A549 (cell line): ENCODE data around the gene AGR3. TPM values are rescaled to one million over a fixed set of nuclear protein-coding genes. Genes with fewer than 3 reads are reported as not detected.
A peak's percentile ranks its signal among the peaks of the same experiment; 100 is the strongest.

ENCODE experiments used
- ATAC-seq, 2 experiments: fragments of 200-7000 bp in 1 of 2; fragments of >200 bp in 1 of 2; cut with Nextera tagmentation in 1 of 2; cut with Tn5 transposase in 1 of 2; 3 replicates each; pipeline versions ENCODE4 v1.8.0 to v1.9.1; 2018 to 2020; ENCODE audit warnings: mild to moderate bottlenecking in 1 of 2, moderate library complexity in 1 of 2
- CTCF ChIA-PET: fragments of 300-600 bp; sonication (Branson Sonifier 250); formaldehyde crosslinking; extraction: SDS; loops from one replicate; lab custom pipeline; 2021; ENCODE audit warnings: antibody characterized with exemption, inconsistent platforms; lab: Yijun Ruan, JAX
- POLR2A ChIA-PET: fragments of 350-600 bp; formaldehyde crosslinking; extraction: SDS; loops from one replicate; lab custom pipeline; 2021; ENCODE audit warnings: antibody characterized with exemption, inconsistent platforms; lab: Yijun Ruan, JAX
- DNase-seq, 2 experiments: peaks; one replicate each; pipeline versions ENCODE4 v3.0.0 to v3.0.0-alpha.2; 2011 to 2016; ENCODE audit warnings: low read depth in 1 of 2, low spot score in 1 of 2
- FAIRE-seq: peaks from 2 replicates; lab custom pipeline; 2011; peaks lifted over from hg19 to GRCh38; lab: Jason Lieb, UNC
- H3K27ac ChIP-seq, 2 experiments: fragments of >200 bp; sonication (Bioruptor Twin); formaldehyde crosslinking; 3 replicates each; pipeline ENCODE4 v1.5.1; 2016 to 2017
- H3K4me1 ChIP-seq: fragments of >200 bp; sonication (Bioruptor Twin); formaldehyde crosslinking; 3 replicates; pipeline ENCODE4 v1.6.1; 2016
- H3K4me2 ChIP-seq: fragments of >200 bp; sonication (Bioruptor Twin); formaldehyde crosslinking; 3 replicates; pipeline ENCODE4 v1.6.1; 2016
- H3K4me3 ChIP-seq: fragments of >200 bp; sonication (Bioruptor Twin); formaldehyde crosslinking; 3 replicates; pipeline ENCODE4 v1.5.1; 2016
- H3K9me3 ChIP-seq: fragments of >200 bp; sonication (Bioruptor Twin); formaldehyde crosslinking; 3 replicates; pipeline ENCODE4 v1.6.1; 2016
- CBX2 ChIP-seq: fragments of 200-600 bp; sonication (generic); IDR thresholded peaks from 2 replicates; pipeline ENCODE4 v1.6.1; 2016; ENCODE audit warnings: low read depth, mild to moderate bottlenecking, borderline replicate concordance
- CEBPB ChIP-seq, 2 experiments: fragments of >200 bp in 1 of 2; sonication (Bioruptor Twin) in 1 of 2; formaldehyde crosslinking in 1 of 2; IDR thresholded peaks; 2 replicates each; pipeline ENCODE4 v1.6.1; 2012 to 2016
- EHF ChIP-seq: fragments of 250-450 bp; sonication (Bioruptor Pico); IDR thresholded peaks from 2 replicates; pipeline ENCODE4 v1.5.0; 2020; ENCODE audit warnings: mild to moderate bottlenecking
- FOSL2 ChIP-seq, 2 experiments: fragments of 450-650 bp in 1 of 2; fragments of >200 bp in 1 of 2; sonication (Bioruptor Twin) in 1 of 2; formaldehyde crosslinking; IDR thresholded peaks; 2 replicates each; pipeline versions ENCODE4 v1.5.0 to v1.6.1; 2016 to 2020; ENCODE audit warnings: mild to moderate bottlenecking in 1 of 2, moderate library complexity in 1 of 2
- FOXS1 ChIP-seq: fragments of 250-450 bp; sonication (Bioruptor Pico); IDR thresholded peaks from 2 replicates; pipeline ENCODE4 v1.5.0; 2020; ENCODE audit warnings: mild to moderate bottlenecking, moderate library complexity
- GATA3 ChIP-seq: IDR thresholded peaks from 2 replicates; pipeline ENCODE4 v1.6.1; 2012; ENCODE audit warnings: borderline replicate concordance
- HOXB5 ChIP-seq: fragments of 250-450 bp; sonication (Bioruptor Pico); IDR thresholded peaks from 2 replicates; pipeline ENCODE4 v1.5.0; 2020; ENCODE audit warnings: mild to moderate bottlenecking, moderate library complexity
- JUNB ChIP-seq: fragments of >200 bp; sonication (Bioruptor Twin); formaldehyde crosslinking; IDR thresholded peaks from 2 replicates; pipeline ENCODE4 v1.6.1; 2016
- KDM5A ChIP-seq: fragments of 200-600 bp; sonication (generic); IDR thresholded peaks from 2 replicates; pipeline ENCODE4 v1.6.1; 2016; ENCODE audit warnings: antibody characterized with exemption, mild to moderate bottlenecking
- MAFK ChIP-seq: fragments of 450-650 bp; IDR thresholded peaks from 2 replicates; pipeline ENCODE4 v1.6.1; 2014; ENCODE audit not compliant: partially characterized antibody
- POLR2AphosphoS2 ChIP-seq: conservative IDR thresholded peaks from 2 replicates; pipeline ENCODE4 v1.6.1; 2012; ENCODE audit warnings: low read length, improper control_type of control experiment, inconsistent platforms
- TFCP2L1 ChIP-seq: fragments of 250-450 bp; sonication (Bioruptor Pico); IDR thresholded peaks from 2 replicates; pipeline ENCODE4 v1.5.0; 2021; ENCODE audit warnings: mild to moderate bottlenecking
- ZFP36 ChIP-seq: fragments of 450-650 bp; IDR thresholded peaks from 2 replicates; pipeline ENCODE4 v1.6.1; 2014; ENCODE audit warnings: borderline replicate concordance; ENCODE audit not compliant: partially characterized antibody
- WGBS: methylation state at CpG from one replicate; pipeline ENCODE4 v1.1.6; 2017; ENCODE audit errors: missing lambda C conversion rate; 5-methylcytosine and 5-hydroxymethylcytosine counted together
- polyA plus RNA-seq, 4 experiments: library from polyadenylated mRNA; depleted of rRNA in 3 of 4; stranded (reverse); fragments of >200 nt; fragmentation: RNase III in 1 of 4; extraction: RNeasy Plus Mini Kit Qiagen cat#74134 plus additional on column Dnase treatment in 1 of 4; gene quantifications; 2 replicates in 3 of 4; 3 replicates in 1 of 4; pipeline ENCODE4 v1.2.3, GENCODE V29; 2011 to 2017
- small RNA-seq, 6 experiments: library from RNA; depleted of rRNA; stranded (forward); fragments of <200 nt; gene quantifications; one replicate each; pipeline ENCODE3, GENCODE V24; 2012
- TF ChIP-seq, protein P1 (sequence below): fragments of 250-450 bp; sonication (Bioruptor Pico); IDR thresholded peaks from 2 replicates; pipeline ENCODE4 v1.5.0; 2020; ENCODE audit warnings: low read depth, mild to moderate bottlenecking, moderate library complexity

Gene AGR3
- polyA plus RNA-seq, 2 of the 4 experiments (the other 2 are of a cell fraction) = 0.36 TPM; not detected in 1

- Histone ChIP-seq H3K27ac (peak overlapping the region; percentile 64 to 68), H3K4me3 (no peak overlapping the region), H3K9me3 (no peaks in the 10 kb centered on the region), H3K4me2 (peak overlapping the region; percentile 67), H3K4me1 (peaks cover 62% of the 10 kb centered on the region)
- DNase-seq = peak in 1 of 2 experiments; percentile 84
- ChIA-PET CTCF (interaction anchor here (1.0 to 1.7 kb wide), 3 partner anchors 9 to 80 kb away, joined by 3 to 4 read pairs (median 3); no protein-coding TSS in a partner anchor), POLR2A (no interaction called here)
- peak; percentile 62 to 80; a peak in 3 of 6 replicates for ATAC-seq
- WGBS = 1% methylated on average over 5 of the region's 5 CpGs
- peak; percentile 97 for FAIRE-seq
- TF ChIP-seq GATA3 = peak; percentile 61
- 0 out of 2 replicates have a peak, but pooled peaks have one; percentile 13 for TF ChIP-seq HOXB5
- TF ChIP-seq FOXS1 (CRISPR knock-in tag) = peak; percentile 62; the same call in 1 of the 2 replicates
- no peak for TF ChIP-seq POLR2AphosphoS2
- peak; percentile 11; the same call in 1 of the 2 replicates for TF ChIP-seq EHF (CRISPR knock-in tag)
- TF ChIP-seq FOSL2 (IDR thresholded peaks at IDR 0.05) = no peak
- peak; percentile 39; the same call in 1 of the 2 replicates for TF ChIP-seq FOSL2 (CRISPR knock-in tag; IDR thresholded peaks at IDR 0.05)
- TF ChIP-seq CBX2 = no peak
Measured at GRCh38 chr7:16810573-16810972, 71.2 kb downstream of the AGR3 start.

- H3K4me2 ChIP-seq = peak overlapping the region; percentile 67
- POLR2A ChIA-PET = no interaction called here
- H3K9me3 ChIP-seq = no peaks in the 10 kb centered on the region
- H3K27ac ChIP-seq = peak overlapping the region; percentile 64 to 68
- TF ChIP-seq, protein P1, sequence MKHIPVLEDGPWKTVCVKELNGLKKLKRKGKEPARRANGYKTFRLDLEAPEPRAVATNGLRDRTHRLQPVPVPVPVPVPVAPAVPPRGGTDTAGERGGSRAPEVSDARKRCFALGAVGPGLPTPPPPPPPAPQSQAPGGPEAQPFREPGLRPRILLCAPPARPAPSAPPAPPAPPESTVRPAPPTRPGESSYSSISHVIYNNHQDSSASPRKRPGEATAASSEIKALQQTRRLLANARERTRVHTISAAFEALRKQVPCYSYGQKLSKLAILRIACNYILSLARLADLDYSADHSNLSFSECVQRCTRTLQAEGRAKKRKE (CRISPR knock-in tag) = no peak
- TF ChIP-seq MAFK = no peak
- TF ChIP-seq KDM5A = no peak
- TF ChIP-seq CEBPB (IDR thresholded peaks at IDR 0.05) = no peak
- TF ChIP-seq TFCP2L1 = no peak
- no peak for TF ChIP-seq JUNB
- no peak for TF ChIP-seq ZFP36
- TF ChIP-seq, all 56 proteins: peak for 0
- ATAC-seq (peak in 1 of 2 experiments; percentile 51; a peak in 3 of 6 replicates), FAIRE-seq (peak; percentile 59), DNase-seq (no peak)
- CTCF ChIA-PET = interaction anchor here (0.6 to 1.7 kb wide), 5 partner anchors 9 to 617 kb away, joined by 3 to 5 read pairs (median 3); no protein-coding TSS in a partner anchor
- H3K4me1 ChIP-seq = peaks cover 61% of the 10 kb centered on the region
- 21% methylated on average over 2 of the region's 2 CpGs for WGBS
- H3K4me3 ChIP-seq = no peak overlapping the region
Measured at GRCh38 chr7:16810112-16810511, 71.7 kb downstream of the AGR3 start.

Small RNA genes lying within 50 kb of the gene (small RNA-seq; reads per million reads assigned to genes)
- 0 reads per million in 6 experiments for gene AC098592.2

Other genes starting within 250 kb of the AGR3 start
- gene ANKMY2, start 236.2 kb downstream of the AGR3 start, polyA plus RNA-seq (2011; rRNA removed) = 24.2 and 26.1 TPM in 2 replicates
- 13.3 to 15.3 TPM (median 14.3 TPM) in 3 replicates for gene ANKMY2, start 236.2 kb downstream of the AGR3 start, polyA plus RNA-seq (2017; fragmentation: RNase III; extraction: RNeasy Plus Mini Kit Qiagen cat#74134 plus additional on column Dnase treatment)
- gene BZW2, start 235.8 kb downstream of the AGR3 start, polyA plus RNA-seq (2011; rRNA removed) = 101 and 108 TPM in 2 replicates
- 72.4 to 83.4 TPM (median 76.5 TPM) in 3 replicates for gene BZW2, start 235.8 kb downstream of the AGR3 start, polyA plus RNA-seq (2017; fragmentation: RNase III; extraction: RNeasy Plus Mini Kit Qiagen cat#74134 plus additional on column Dnase treatment)
- 32.8 and 40.7 TPM in 2 replicates for gene TSPAN13, start 128.2 kb downstream of the AGR3 start, polyA plus RNA-seq (2011; rRNA removed)
- 8.4 to 9.6 TPM (median 9.1 TPM) in 3 replicates for gene TSPAN13, start 128.2 kb downstream of the AGR3 start, polyA plus RNA-seq (2017; fragmentation: RNase III; extraction: RNeasy Plus Mini Kit Qiagen cat#74134 plus additional on column Dnase treatment)
- gene AGR2, start 77.0 kb downstream of the AGR3 start, polyA plus RNA-seq (2011; rRNA removed) = 479 and 682 TPM in 2 replicates
- gene AGR2, start 77.0 kb downstream of the AGR3 start, polyA plus RNA-seq (2017; fragmentation: RNase III; extraction: RNeasy Plus Mini Kit Qiagen cat#74134 plus additional on column Dnase treatment) = 60.7 to 67.5 TPM (median 61.8 TPM) in 3 replicates